GM21786 (cell line): ENCODE data around the gene TMEM72.

Source experiments
- ATAC-seq: cut with Tn5 transposase; IDR thresholded peaks from one replicate; pipeline ENCODE4 v1.9.1; 2021; ENCODE audit not compliant: unreplicated experiment

The TMEM72 gene

DNA sequence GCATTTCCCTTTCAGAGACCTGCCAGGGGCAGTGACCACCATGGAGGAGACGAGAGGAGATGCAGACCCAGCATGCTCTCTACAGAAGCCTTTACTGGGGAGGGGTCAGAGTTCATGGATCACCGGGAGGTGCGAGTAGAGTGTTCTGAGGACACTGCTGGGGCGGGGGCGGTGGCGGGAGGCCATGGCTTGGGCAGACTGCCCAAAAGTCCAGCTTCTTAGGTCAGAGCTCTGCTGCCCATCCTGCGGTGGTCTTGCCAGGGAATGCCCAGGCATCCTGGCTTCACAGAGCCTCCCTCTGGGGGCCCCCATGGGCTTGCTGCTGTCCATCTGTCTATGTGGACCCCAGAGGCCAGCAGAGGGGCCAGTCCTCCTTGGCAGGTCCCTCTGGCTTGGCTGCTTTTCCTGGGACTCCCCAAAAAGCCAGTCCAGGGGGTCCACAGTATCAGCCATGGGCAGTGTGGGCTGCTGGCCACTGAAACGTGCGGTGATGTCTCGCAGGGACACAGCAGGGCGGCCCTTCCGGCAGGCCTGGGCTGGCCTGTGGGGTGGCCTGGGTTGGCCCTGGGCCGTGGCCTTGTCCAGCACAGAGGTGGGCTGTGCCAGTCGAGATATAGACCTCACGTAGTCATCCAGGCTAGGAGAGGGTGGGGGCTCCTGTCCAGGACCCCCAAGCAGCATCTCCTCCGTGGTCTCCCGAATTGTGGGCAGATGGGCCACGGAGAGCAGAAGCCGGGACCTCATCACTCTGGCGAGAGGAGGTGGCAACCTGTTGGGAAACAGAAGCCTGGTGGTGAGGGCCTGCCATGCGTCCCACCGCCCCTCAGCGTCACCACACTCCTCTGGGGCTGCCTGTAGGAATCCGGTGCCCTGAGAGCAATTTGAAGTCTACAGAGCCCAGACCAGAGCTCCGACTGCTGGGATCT, 66.4 kb downstream of the TMEM72 start:
- ATAC-seq, result no peak

DNA sequence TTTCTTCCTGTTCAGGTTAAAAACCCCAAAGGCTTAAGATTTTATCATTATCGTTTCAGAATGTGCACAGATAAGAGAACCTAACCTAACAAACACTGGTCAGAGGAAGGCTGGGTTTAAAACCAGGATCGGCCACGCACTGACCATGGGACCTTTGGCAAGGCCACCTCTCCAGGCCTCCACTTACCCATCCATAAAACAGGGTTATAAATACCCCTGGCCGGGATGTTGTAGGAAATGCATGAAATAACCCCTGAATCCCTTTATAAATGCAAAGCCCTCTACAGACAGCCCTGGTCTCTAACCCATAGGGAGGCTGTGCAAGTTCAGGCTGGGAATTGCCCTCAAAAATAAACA, 67.1 kb downstream of the TMEM72 start:
- no peak for ATAC-seq

DNA sequence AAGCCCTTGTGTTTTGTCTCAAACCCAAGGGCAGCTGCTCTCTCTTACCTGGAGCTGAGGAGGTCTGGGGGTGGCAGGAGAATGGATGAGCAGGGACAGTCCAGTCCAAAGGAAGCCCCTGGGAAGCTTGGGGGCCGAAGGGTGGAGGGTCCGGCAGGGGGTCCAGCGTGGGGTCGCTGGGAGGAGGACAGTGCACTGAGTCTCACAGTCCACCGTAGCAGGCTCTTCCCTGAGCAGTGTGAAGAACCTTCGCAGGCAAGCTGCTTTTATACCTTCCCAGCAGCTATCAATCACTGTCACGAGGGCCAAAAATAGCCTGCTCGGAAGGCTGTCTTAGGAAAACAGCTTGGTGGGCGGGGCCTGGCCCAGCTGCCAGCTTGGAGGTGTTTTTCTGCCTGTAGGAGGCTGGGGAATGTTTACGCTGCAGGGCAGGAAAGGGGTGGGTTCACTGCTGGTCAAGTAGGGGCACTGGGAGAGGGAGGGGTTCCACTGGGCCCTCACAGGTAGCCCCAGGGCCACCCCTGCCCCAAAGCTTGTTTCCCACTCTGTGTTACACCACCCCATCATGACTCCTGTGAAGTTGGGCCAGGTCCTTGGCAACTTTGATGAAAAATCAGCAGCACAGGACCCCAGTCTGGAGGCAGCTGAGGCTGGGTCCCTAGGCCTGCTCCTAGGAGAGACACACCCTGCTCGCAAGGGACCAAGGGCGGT, 67.6 kb downstream of the TMEM72 start, which contains the start of gene DEPP1:
Gene DEPP1, minus strand, starts transcription at position 240 of the 711 bp plus-strand sequence. CDS start 779 bp downstream, outside the sequence.
- peak; percentile 32 for ATAC-seq

GRCh38 chr10:44979281-44980191, 68.4 kb downstream of the TMEM72 start:
- ATAC-seq, result no peak

GRCh38 chr10:44980309-44981171, 69.4 kb downstream of the TMEM72 start:
- ATAC-seq, result no peak

- peak; percentile 58 for ATAC-seq
Observed at GRCh38 chr10:44981172-44982113, 70.3 kb downstream of the TMEM72 start.

DNA sequence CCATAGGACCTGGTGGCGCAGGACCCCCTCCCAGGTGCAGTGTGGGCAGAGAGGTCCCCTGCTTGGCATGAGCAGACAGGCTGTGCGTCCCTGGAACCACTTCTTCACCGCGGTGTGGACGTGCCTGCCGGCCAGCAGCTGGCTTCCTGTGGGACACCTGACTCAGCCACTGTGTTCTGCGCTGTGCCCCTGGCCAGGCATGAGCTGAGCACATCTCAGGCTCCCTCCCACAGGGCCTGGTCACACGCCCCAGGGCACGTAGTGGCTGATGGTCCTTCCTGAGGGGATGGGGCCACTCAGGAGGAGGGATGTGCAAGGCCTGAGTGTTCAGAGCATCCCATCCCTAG, 71.0 kb downstream of the TMEM72 start:
- no peak for ATAC-seq

- ATAC-seq, result no peak
Observed at GRCh38 chr10:44982496-44982895, 71.4 kb downstream of the TMEM72 start.

DNA sequence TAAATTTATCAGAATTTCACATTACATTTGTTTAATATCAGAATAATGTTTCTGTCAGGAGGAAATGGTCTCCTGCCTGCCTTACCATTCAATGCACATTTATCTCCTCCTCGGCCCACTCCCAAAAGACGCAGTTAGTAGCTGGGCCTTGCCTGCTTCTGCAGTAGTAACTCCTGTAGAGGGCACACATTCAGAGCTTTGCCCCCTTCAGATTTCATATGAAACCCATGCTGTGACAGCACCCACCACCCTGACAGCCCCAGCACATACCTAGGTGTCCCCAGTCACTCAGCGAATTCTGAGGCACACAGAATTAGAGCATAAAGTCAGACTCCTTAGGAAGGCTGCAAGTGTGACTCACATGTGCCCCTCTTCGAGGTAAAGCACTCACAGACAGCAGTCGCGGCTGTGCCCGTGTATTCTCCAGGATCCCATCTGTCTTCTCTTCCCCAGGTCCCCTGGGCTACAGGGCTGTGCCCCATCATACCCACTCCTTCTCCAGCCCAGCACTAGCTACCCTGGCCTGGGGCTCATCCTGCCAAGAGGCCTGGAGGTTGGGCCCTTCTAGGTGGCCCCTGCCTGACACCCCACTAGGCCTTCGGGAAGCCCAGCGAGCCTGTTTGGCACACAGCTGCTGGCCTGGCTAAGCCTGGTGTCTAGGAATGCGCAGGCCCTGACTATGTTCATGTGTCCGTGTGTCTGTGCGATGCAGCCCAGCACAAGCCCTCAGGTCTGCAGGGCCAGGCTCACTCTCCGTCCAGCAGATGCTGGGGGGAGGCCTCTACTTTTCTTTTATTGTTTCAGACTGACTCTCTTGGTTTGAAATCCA, 72.1 kb downstream of the TMEM72 start:
- no peak for ATAC-seq

DNA sequence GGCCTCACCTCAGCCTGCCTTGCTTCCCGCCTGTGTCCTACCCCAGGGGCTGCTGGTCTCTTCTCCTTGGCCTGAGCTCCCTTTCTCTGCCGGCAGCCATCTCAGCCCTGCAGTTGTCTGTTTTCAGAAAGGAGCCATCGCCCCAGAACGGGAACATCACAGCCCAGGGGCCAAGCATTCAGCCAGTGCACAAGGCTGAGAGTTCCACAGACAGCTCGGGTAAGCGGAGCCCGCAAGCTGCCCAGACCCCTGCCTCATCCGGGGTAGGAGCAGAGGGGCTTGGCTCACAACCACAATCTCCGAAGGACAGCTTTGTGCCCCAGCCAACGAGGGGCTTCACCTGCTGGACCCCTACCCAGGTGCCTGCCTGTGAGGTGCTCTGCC, 72.8 kb downstream of the TMEM72 start:
- ATAC-seq, result no peak

DNA sequence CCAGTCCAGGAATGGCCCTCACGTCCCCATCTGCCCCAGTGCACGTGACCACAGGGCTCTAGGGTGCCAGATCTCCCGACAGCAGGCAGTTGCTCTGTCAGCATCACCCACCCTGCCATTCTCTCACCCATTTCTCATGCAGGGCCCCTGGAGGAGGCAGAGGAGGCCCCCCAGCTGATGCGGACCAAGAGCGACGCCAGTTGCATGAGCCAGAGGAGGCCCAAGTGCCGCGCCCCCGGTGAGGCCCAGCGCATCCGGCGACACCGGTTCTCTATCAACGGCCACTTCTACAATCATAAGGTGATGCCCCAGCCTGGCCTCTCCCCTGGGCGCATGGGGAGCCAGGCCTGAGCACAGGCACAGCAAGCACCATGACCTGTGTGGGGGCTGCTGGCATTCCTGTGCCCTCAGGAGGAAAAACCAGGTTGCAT, 73.5 kb downstream of the TMEM72 start:
- no peak for ATAC-seq

DNA sequence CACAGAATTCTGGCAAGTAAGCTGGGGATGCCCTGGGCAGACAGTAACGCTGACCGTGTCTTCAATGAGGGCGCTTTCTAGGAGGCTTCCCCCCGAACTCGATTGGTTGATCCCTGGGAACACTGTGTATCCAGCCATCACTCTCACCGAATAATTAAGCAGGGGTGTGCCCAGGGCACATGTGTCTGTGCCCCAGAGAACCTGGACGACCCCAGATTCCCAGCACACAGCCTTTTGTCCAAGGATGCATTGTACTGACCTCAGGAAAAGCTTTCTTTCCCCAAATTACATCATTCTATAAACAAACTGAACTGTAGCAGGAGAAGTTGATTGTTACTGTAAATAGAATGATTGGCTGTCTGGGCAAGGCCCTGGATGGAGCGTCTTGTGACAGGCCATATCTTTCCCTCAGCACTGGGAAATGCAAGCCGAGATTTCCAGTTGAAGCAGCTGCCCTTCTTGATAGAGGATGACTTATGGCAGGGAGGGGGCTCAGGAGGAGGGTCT, 74.1 kb downstream of the TMEM72 start:
- no peak for ATAC-seq

- ATAC-seq, result no peak
Observed at GRCh38 chr10:44986179-44986578, 75.0 kb downstream of the TMEM72 start.
